Embryonic facial prominence (tissue), 1 donor: ENCODE results near the gene SLC39A6.

ENCODE experiments used
- DNase-seq: peaks from one replicate; pipeline ENCODE4 v3.0.0-alpha.2; 2016; ENCODE audit errors: extremely low spot score

The SLC39A6 gene

GRCh38 chr18:36058674-36059073 lies 70.5 kb downstream of the SLC39A6 start:
- DNase-seq = no peak
